GM21529 (cell line): ENCODE results near the gene LAMC2.
"Not testable (repeated sequence)": the region's sequence is repeated elsewhere in the genome, so short reads cannot be mapped to it uniquely, and the experiment has no call there.

Experiments used
- ATAC-seq: cut with Tn5 transposase; IDR thresholded peaks from one replicate; pipeline ENCODE4 v1.9.1; 2021; ENCODE audit not compliant: unreplicated experiment

LAMC2 gene

DNA sequence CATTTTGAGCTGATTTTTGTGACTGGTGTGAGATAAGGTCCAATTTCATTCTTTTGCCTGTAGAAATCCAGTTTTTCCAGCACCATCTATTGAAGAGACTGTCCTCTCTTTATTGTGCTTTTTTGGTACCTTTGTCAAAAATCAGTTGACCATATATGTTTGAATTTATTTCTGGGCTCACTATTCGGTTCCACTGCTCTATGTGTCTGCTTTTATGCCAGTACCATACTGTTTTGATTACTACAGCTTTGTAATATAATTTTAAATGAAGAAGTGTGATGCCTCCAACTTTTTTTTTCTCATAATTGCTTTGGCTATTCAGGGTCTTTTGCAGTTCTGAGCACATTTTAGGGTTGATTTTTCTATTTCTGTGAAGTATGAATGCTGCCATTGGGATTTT, 69.0 kb downstream of the LAMC2 start:
- ATAC-seq: no peak

DNA sequence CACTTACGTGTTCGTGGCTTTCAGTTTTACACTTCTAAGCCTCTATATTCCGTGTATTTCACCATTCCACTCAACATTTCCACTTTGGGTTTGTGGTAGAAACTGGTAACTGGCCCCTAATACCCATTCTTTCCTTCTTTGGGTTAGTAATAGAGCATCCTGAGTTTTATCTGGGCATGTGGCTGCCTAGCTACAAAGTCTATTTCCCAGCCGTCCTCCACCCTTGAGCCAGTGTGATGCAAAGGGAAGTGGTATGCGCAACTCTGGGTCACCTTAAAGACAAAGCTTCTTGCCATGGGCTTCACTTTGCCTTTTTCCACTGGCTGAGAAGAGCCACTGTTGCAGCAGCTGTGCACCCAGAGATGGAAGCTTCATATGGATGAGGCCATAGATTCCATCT, 73.9 kb downstream of the LAMC2 start:
- ATAC-seq: no peak

DNA sequence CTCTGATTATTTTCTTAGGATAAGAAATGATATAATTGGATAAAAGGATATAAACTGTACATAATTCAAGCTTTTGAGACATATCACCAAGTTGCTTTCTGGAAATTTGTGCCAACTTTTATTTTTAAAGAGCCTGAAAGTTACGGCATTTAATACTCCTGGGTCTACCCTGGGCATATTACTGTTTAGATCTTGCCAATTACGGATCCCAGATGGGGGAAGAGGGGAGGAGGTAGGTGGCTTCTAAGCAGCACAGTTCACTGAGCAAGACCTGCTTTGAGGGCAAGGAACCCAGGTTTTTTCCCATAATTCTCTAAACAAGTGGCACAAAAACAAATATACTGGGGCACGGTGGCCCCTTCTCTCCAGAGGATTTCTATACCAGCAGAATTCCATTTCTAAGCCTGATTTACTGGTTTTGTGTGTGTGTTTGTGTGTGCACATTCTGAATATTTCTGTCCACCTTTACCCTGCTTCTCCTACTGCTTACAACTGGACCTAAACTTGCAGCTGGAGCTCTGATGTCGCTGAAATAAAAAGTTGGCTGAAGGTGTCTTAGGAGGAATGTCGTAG, 76.7 kb downstream of the LAMC2 start:
- ATAC-seq: no peak

GRCh38 chr1:183263886-183264602, 78.0 kb downstream of the LAMC2 start:
- no peak for ATAC-seq

- ATAC-seq: no peak
These were observed 81.8 kb downstream of the LAMC2 start for GRCh38 chr1:183267646-183268431.

- ATAC-seq: no peak
These were observed 84.6 kb downstream of the LAMC2 start for GRCh38 chr1:183270541-183271141.

DNA sequence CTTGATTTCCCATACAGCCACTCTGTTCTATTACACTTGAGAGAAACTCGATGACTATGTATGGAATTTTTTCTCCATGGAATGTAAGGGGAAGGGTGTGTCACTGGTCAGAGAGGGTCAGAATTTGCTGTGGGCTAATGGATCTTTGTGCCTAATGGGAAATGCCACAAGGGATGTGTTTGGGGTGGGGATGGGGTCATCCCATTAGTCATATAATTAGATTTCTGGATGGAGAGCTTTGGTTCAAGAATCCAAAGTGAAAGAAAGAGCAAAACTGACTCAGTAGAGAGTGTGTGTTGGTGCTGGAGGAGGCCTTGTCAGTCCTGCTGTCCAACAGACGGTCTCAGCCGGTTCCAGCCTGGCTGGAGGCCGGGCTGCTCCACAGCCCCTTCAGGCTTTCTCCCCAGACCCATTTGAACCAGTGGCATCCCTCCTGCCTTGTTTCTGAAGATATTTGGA, 86.4 kb downstream of the LAMC2 start:
- no peak for ATAC-seq

DNA sequence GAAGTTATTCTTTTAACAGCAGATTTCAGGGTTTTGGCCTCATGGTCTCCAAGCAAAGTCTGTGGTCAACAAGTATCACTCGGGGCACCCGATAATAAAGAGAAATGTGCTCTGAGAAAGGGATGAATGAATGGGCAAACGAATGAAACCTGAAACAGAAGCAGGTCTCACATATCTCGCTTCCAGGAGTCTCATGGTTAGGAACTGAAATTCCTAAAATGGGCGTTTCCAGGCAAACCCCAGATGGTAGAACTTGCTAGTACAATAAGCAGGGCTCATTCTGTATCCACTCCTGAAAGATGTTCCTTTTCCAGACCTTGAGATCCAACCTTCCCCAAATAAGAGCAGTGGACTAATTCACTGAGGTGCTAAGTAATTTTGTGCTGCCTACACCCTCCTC, 87.2 kb downstream of the LAMC2 start:
- ATAC-seq: no peak

DNA sequence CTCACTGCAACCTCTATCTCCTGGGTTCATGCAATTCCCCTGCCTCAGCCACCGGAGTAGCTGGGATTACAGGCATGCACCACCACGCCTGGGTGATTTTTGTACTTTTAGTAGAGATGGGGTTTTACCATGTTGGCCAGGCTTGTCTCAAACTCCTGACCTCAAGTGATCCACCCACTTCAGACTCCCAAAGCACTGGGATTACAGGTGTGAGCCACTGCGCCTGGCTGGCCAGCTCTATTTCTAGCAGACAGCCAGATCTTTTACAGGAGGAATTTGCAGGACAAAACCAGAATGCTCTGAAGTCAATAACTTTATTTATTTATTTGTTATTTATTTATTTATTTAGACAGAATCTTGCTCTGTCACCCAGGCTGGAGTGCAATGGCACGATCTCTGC, 87.9 kb downstream of the LAMC2 start:
- ATAC-seq: not testable (repeated sequence)

GRCh38 chr1:183274836-183275235, 88.8 kb downstream of the LAMC2 start:
- no peak for ATAC-seq

DNA sequence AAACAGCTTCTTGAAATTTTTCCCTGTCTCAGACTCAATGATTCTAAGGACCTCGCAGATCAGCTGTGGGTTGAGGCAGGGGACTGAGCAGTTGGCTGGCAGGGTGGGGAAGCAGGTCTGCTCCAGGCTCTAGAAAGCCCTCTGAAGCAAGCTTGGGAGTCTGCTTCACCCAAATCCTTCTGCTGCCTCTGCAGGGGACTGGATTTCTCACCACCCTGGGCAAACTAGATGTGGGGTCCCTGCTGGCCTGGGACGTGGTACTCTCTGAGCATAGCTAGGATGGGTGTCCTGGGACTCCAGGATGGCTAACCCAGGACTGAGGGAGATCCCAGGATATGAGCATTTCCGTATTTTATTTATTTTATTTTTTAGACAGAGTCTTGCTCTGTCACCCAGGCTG, 89.3 kb downstream of the LAMC2 start:
- no peak for ATAC-seq

GRCh38 chr1:183276386-183277080, 90.5 kb downstream of the LAMC2 start:
- no peak for ATAC-seq

DNA sequence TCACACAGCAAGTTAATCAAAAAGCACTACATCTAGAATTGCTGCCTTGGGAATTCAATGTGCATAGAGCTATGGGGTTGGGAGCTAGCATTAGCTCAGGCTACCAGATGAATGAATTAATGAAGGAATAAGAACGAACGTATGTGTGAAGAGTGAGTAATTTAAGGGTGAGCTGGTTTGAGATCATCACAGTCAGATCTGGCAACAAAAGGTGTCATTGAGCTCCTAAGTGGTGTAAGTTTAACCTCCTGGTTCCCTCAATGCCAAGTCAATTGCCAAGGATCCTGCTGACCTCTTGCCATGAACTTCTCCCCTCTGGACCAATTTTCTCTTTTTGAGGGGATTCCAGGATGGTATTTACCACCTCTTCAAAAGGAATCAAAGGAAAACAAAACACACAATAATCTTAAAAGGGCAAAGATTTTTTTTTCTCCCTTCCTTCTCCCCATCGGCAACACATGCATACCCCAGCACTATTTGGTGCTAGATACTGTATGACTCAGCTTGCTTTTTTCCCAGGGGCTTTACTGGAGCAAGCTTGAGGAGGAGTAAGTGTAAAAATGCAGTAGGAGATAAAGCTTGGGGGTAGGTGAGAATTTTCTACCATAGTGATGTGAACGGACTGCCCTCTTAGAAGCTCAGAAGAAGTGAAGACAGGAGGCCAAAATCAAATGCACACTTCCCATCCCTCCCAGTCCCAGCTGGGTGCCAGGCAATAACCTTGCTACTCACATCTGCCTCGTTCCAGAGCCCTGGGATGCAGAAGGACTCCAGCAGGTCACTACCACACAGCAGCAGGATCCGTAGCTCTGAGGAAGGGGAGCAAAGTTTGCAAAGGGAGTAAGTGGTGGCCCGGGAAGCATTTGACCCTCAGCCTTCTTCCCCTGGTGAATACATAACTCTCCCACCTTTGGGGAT, 92.0 kb downstream of the LAMC2 start:
- no peak for ATAC-seq

DNA sequence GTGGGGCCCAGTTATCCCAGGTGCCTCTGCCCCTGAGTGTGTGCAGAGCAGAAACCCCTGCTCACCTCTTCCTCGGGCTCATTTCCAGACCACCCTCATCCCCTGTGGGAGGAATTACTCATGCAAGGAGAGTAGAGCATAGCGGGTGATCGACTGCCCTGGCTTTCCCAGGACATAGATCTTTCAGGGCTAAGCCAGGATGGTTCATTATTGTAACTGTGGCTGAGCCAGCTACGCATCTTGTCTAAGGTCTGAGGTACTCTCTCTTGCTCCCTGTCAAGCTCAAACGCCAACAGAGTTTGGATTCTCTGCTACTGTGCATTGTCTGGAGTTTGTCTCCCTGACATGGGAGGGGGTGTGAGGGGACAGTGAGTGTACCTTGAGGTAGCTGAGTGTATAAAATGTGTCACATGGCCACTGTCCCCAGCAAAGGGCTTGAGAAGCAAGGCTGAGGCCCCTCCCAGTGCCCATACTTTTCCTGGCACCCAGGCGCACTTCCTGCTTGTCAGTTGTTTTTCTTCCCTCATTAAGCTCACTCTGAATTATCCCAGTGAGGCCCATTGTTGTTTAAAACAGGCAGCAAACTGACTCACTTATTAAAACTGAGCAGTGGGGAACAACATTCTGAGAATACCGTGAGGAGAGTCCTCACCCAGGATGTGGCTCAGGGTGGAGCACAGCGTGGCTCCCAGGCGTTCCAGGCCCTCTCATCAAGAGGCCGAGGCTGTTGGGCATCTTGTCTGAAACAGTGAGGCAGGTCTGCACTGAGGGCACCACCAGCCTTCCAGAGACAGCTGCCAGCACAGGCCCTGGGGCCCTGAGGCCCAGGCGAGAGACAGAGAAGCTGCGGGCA, 92.9 kb downstream of the LAMC2 start:
- ATAC-seq: no peak

GRCh38 chr1:183279835-183280234, 93.8 kb downstream of the LAMC2 start:
- ATAC-seq: no peak

- no peak for ATAC-seq
These were observed 95.0 kb downstream of the LAMC2 start for GRCh38 chr1:183281039-183281438.

- peak; percentile 77 for ATAC-seq
These were observed 95.6 kb downstream of the LAMC2 start for GRCh38 chr1:183281553-183282091.

GRCh38 chr1:183282101-183282855, 96.2 kb downstream of the LAMC2 start:
- no peak for ATAC-seq
